HEK293T (cell line): ENCODE data around the gene PIK3R1.

Experiments used
- CTCF ChIA-PET: fragments of 350-600 bp; formaldehyde crosslinking; extraction: SDS; loops from one replicate; lab custom pipeline; 2021; ENCODE audit warnings: antibody characterized with exemption, inconsistent platforms; lab: Yijun Ruan, JAX
- POLR2A ChIA-PET: fragments of 350-600 bp; formaldehyde crosslinking; extraction: SDS; loops from one replicate; lab custom pipeline; 2020; ENCODE audit warnings: antibody characterized with exemption, inconsistent platforms; lab: Yijun Ruan, JAX
- DNase-seq: peaks from one replicate; pipeline ENCODE4 v3.0.0; 2012; ENCODE audit warnings: mixed read lengths; ENCODE audit errors: extremely low spot score
- ARNT ChIP-seq: fragments of 450-650 bp; IDR thresholded peaks from 2 replicates; pipeline ENCODE4 v1.6.1; 2017; ENCODE audit warnings: mild to moderate bottlenecking
- BHLHE40 ChIP-seq: fragments of 450-650 bp; IDR thresholded peaks from 2 replicates; pipeline ENCODE4 v1.6.1; 2016; ENCODE audit warnings: mild to moderate bottlenecking, moderate library complexity, borderline replicate concordance
- CTBP1 ChIP-seq: fragments of 450-650 bp; IDR thresholded peaks from 2 replicates; pipeline ENCODE4 v1.6.1; 2016; ENCODE audit warnings: borderline replicate concordance
- ELF4 ChIP-seq: fragments of 450-650 bp; IDR thresholded peaks from 2 replicates; pipeline ENCODE4 v1.6.1; 2017; ENCODE audit warnings: antibody characterized with exemption
- FOXA1 ChIP-seq: fragments of 450-650 bp; IDR thresholded peaks from 2 replicates; pipeline ENCODE4 v1.6.1; 2016; ENCODE audit warnings: mild to moderate bottlenecking
- FOXK2 ChIP-seq: fragments of 450-650 bp; IDR thresholded peaks from 2 replicates; pipeline ENCODE4 v1.6.1; 2016; ENCODE audit warnings: mild to moderate bottlenecking
- FOXM1 ChIP-seq: fragments of 450-650 bp; IDR thresholded peaks from 2 replicates; pipeline ENCODE4 v1.6.1; 2017; ENCODE audit warnings: mild to moderate bottlenecking, borderline replicate concordance
- HDGF ChIP-seq: fragments of 450-650 bp; IDR thresholded peaks from 2 replicates; pipeline ENCODE4 v1.6.1; 2017; ENCODE audit warnings: antibody characterized with exemption, borderline replicate concordance
- L3MBTL2 ChIP-seq: fragments of 450-650 bp; conservative IDR thresholded peaks from 2 replicates; pipeline ENCODE4 v1.6.1; 2016; ENCODE audit warnings: mild to moderate bottlenecking
- LEF1 ChIP-seq: fragments of 450-650 bp; IDR thresholded peaks from 2 replicates; pipeline ENCODE4 v1.6.1; 2017; ENCODE audit warnings: mild to moderate bottlenecking, borderline replicate concordance
- NFRKB ChIP-seq: fragments of 450-650 bp; IDR thresholded peaks from 2 replicates; pipeline ENCODE4 v1.6.1; 2016; ENCODE audit warnings: mild to moderate bottlenecking, moderate library complexity
- PKNOX1 ChIP-seq: fragments of 450-650 bp; IDR thresholded peaks from 2 replicates; pipeline ENCODE4 v1.6.1; 2016
- SP1 ChIP-seq: fragments of 450-650 bp; IDR thresholded peaks from 2 replicates; pipeline ENCODE4 v1.6.1; 2017
- SUZ12 ChIP-seq: fragments of 450-650 bp; IDR thresholded peaks from 2 replicates; pipeline ENCODE4 v1.6.1; 2016; ENCODE audit warnings: mild to moderate bottlenecking
- TARDBP ChIP-seq: fragments of 450-650 bp; IDR thresholded peaks from 2 replicates; pipeline ENCODE4 v1.6.1; 2016
- ZNF384 ChIP-seq: fragments of 450-650 bp; IDR thresholded peaks from 2 replicates; pipeline ENCODE4 v1.6.1; 2016

The PIK3R1 gene

GRCh38 chr5:68319706-68320412 lies 104.3 kb downstream of the PIK3R1 start:
- TF ChIP-seq ZNF384 (no peak), TARDBP (no peak), FOXK2 (no peak), L3MBTL2 (no peak), SUZ12 (no peak), PKNOX1 (no peak), FOXM1 (no peak), ARNT (no peak), FOXA1 (no peak), HDGF (no peak), LEF1 (no peak), CTBP1 (no peak), ELF4 (no peak), NFRKB (no peak)
- DNase-seq: no peak
- ChIA-PET POLR2A (no interaction called here), CTCF (no interaction called here)

GRCh38 chr5:68320413-68320986 lies 104.9 kb downstream of the PIK3R1 start:
- ChIA-PET CTCF (interaction anchor here (0.6 kb wide), 1 partner anchor 560 kb away, joined by 3 read pairs; no protein-coding TSS in a partner anchor), POLR2A (no interaction called here)
- TF ChIP-seq ZNF384 (no peak), ARNT (no peak), TARDBP (no peak), L3MBTL2 (no peak)
- no peak for DNase-seq

GRCh38 chr5:68325065-68325580 lies 109.6 kb downstream of the PIK3R1 start:
- DNase-seq: no peak
- ChIA-PET CTCF (no interaction called here), POLR2A (no interaction called here)
- no peak for TF ChIP-seq SUZ12
- no peak for TF ChIP-seq L3MBTL2
- TF ChIP-seq LEF1: no peak
- no peak for TF ChIP-seq ARNT

- DNase-seq: no peak
- TF ChIP-seq SP1 (no peak), HDGF (no peak), FOXK2 (no peak), ARNT (no peak)
- CTCF ChIA-PET: interaction anchor here (1.5 kb wide), 1 partner anchor 43 kb away, joined by 3 read pairs; no protein-coding TSS in a partner anchor
- POLR2A ChIA-PET: no interaction called here
These were observed 114.1 kb downstream of the PIK3R1 start for GRCh38 chr5:68329554-68330255.

GRCh38 chr5:68330574-68330973 lies 115.0 kb downstream of the PIK3R1 start:
- CTCF ChIA-PET: no interaction called here
- TF ChIP-seq FOXA1 (no peak), PKNOX1 (no peak), ZNF384 (no peak)
- no peak for DNase-seq
- POLR2A ChIA-PET: no interaction called here

- ChIA-PET POLR2A (no interaction called here), CTCF (no interaction called here)
- no peak for DNase-seq
- TF ChIP-seq HDGF (no peak), CTBP1 (no peak)
These were observed 115.9 kb downstream of the PIK3R1 start for GRCh38 chr5:68331192-68332079.

GRCh38 chr5:68332080-68332451 lies 116.5 kb downstream of the PIK3R1 start:
- ChIA-PET POLR2A (no interaction called here), CTCF (no interaction called here)
- no peak for DNase-seq
- TF ChIP-seq FOXM1 (no peak), BHLHE40 (no peak), ARNT (no peak), CTBP1 (no peak)
